ENCODE measurements around the gene MAP4K3. TPM values are rescaled to one million over a fixed set of nuclear protein-coding genes. Genes with fewer than 3 reads are reported as not detected.

MAP4K3 gene
- total and polyA plus RNA-seq, 2 of the 8 experiments (the other 6 are each of a cell fraction or from before 2014, with no cell fraction given): 11.4 to 63.0 TPM

DNA sequence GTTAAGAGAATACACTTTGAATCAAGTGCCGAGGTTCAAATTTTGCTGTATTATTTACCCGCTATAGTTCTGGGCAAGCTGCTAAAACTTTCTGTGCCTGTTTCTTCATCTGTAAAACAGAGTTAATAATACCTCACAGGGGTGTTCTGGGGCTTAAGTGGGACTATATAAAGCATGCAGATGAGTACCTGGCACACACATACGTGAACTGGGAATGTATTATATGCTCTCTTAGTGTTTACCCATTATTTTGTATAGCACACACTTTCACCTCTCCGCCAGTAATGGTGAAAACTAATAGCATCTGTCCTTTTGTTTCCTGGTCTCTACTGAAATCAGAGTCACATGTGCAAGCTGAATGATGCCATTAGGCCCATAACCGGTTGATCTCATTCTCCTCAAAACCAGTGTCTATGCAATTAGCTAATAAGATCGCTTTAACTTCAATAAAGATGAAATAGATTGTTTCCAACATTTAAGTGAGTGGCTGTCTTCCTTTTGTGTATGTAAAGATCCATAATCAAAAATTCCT, 189.5 kb downstream of the MAP4K3 start:
- H4K8ac ChIP-seq (ENCODE audit: extremely low read depth, insufficient read depth, low read length): no peak overlapping the region
- H4K20me1 ChIP-seq (replicated peaks in 1 of 2; ENCODE audit: control insufficient read depth in 1 of 2, insufficient read depth in 2 of 2, low read length in 2 of 2): no peaks in the 10 kb centered on the region
- H2AFZ ChIP-seq (ENCODE audit: low read length): no peak overlapping the region
- H3K4me2 ChIP-seq (ENCODE audit: insufficient read depth in 1 of 2, low read depth in 2 of 2, low read length in 2 of 2): no peak overlapping the region
- H2BK20ac ChIP-seq (ENCODE audit: low read length): no peak overlapping the region
- ChIA-PET POLR2A (ENCODE audit: partially characterized antibody) (no interaction called here), CTCF (ENCODE audit: partially characterized antibody) (no interaction called here)
- no peak overlapping the region for H3K4me3 ChIP-seq (ENCODE audit: extremely low read depth in 1 of 4, insufficient read depth in 2 of 4, low read depth in 3 of 4, low read length in 4 of 4)
- H3K4ac ChIP-seq (replicated peaks; ENCODE audit: insufficient read length, low read depth, low read length): no peak overlapping the region
- no peak overlapping the region for H2BK120ac ChIP-seq (replicated peaks; ENCODE audit: low read depth, low read length)
- H3K79me1 ChIP-seq (ENCODE audit: low read depth, low read length): no peaks in the 10 kb centered on the region
- no peak overlapping the region for H3K14ac ChIP-seq (ENCODE audit: insufficient read length)
- no peak overlapping the region for H4K5ac ChIP-seq (ENCODE audit: insufficient read length, low read depth, low read length)
- H2BK5ac ChIP-seq (ENCODE audit: low read depth, low read length): no peak overlapping the region
- H3K4me1 ChIP-seq (replicated peaks in 1 of 4; ENCODE audit: control insufficient read depth in 3 of 4, insufficient read depth in 4 of 4, low read length in 3 of 4): no peaks in the 10 kb centered on the region
- FAIRE-seq (no peak), DNase-seq (ENCODE audit: low read depth in 1 of 2, low spot score in 2 of 2) (no peak)
- no peak overlapping the region for H2BK15ac ChIP-seq (ENCODE audit: low read length)
- H4K91ac ChIP-seq (replicated peaks; ENCODE audit: insufficient read length, low read length): no peak overlapping the region
- H3K9ac ChIP-seq (replicated peaks in 1 of 4; ENCODE audit: extremely low read depth in 1 of 4, low read depth in 3 of 4, low read length in 3 of 4): no peak overlapping the region
- H3K27me3 ChIP-seq (replicated peaks in 1 of 4; ENCODE audit: control insufficient read depth in 3 of 4, extremely low read depth in 1 of 4, insufficient read depth in 3 of 4, low read length in 3 of 4): no peaks in the 10 kb centered on the region; a peak in 1 of 7 replicates
- no peak overlapping the region for H3K27ac ChIP-seq (ENCODE audit: low read depth, low read length)
- WGBS, 2 experiments (ENCODE audit: extremely low coverage in 1 of 2, insufficient coverage in 1 of 2, insufficient read length in 1 of 2, insufficient replicate concordance in 2 of 2, low coverage in 1 of 2, low lambda C conversion rate in 2 of 2, missing lambda C conversion rate in 1 of 2): 78% methylated on average over 6 of the region's 6 CpGs; no CpG with 5 or more reads in 1 of the 2 experiments
- no peak overlapping the region for H2AK5ac ChIP-seq (ENCODE audit: low read depth, low read length)
- no peaks in the 10 kb centered on the region for H3K79me2 ChIP-seq (ENCODE audit: control insufficient read depth in 1 of 2, insufficient read depth in 2 of 2, low read length in 2 of 2)
- no peak overlapping the region for H3K56ac ChIP-seq (replicated peaks; ENCODE audit: insufficient read length, low read depth, low read length)
- no peaks in the 10 kb centered on the region for H3K23me2 ChIP-seq (ENCODE audit: low read depth, low read length)
- H3K23ac ChIP-seq (ENCODE audit: insufficient read length): no peak overlapping the region
- H3K36me3 ChIP-seq (ENCODE audit: control insufficient read depth in 2 of 4, insufficient read depth in 4 of 4, low read length in 3 of 4): peaks cover 2 to 25% (median 19%) of the 10 kb centered on the region in 4 experiments; a peak in 7 of 8 replicates
- H3K9me3 ChIP-seq (ENCODE audit: insufficient read depth in 2 of 2, low read depth in 1 of 2, low read length in 1 of 2): peaks cover 9 to 19% of the 10 kb centered on the region in 2 experiments; a peak in 3 of 4 replicates
- H3K18ac ChIP-seq (ENCODE audit: extremely low read depth, low read length): no peak overlapping the region
- H2BK12ac ChIP-seq (ENCODE audit: low read depth, low read length): no peak overlapping the region
- TF ChIP-seq, protein P1, sequence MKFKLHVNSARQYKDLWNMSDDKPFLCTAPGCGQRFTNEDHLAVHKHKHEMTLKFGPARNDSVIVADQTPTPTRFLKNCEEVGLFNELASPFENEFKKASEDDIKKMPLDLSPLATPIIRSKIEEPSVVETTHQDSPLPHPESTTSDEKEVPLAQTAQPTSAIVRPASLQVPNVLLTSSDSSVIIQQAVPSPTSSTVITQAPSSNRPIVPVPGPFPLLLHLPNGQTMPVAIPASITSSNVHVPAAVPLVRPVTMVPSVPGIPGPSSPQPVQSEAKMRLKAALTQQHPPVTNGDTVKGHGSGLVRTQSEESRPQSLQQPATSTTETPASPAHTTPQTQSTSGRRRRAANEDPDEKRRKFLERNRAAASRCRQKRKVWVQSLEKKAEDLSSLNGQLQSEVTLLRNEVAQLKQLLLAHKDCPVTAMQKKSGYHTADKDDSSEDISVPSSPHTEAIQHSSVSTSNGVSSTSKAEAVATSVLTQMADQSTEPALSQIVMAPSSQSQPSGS (IDR thresholded peaks at IDR 0.05; ENCODE audit: low read length): no peak
- TF ChIP-seq TAF7 (optimal IDR thresholded peaks at IDR 0.05; ENCODE audit: borderline replicate concordance, low read depth, low read length): no peak
- no peak for TF ChIP-seq SP2 (IDR thresholded peaks at IDR 0.05; ENCODE audit: low read length)
- TF ChIP-seq TBP (IDR thresholded peaks at IDR 0.05; ENCODE audit: low read depth, low read length): no peak
- TF ChIP-seq POLR2AphosphoS5 (IDR thresholded peaks at IDR 0.05; ENCODE audit: low read depth, low read length): no peak
- no peak for TF ChIP-seq KDM4A (IDR thresholded peaks at IDR 0.05; ENCODE audit: low read depth, low read length, severe bottlenecking)
- no peak for TF ChIP-seq TAF1 (IDR thresholded peaks at IDR 0.05; ENCODE audit: low read depth, low read length)
- TF ChIP-seq EZH2 (IDR thresholded peaks at IDR 0.05; ENCODE audit: low read depth, low read length, severe bottlenecking): no peak
- no peak for TF ChIP-seq TCF12 (IDR thresholded peaks at IDR 0.05; ENCODE audit: low read depth, low read length)
- no peak for TF ChIP-seq RFX5 (IDR thresholded peaks at IDR 0.05; ENCODE audit: borderline replicate concordance, low read depth, low read length)
- TF ChIP-seq RNF2 (IDR thresholded peaks at IDR 0.05; ENCODE audit: borderline replicate concordance, low read depth, low read length, missing control alignments, poor library complexity, severe bottlenecking): no peak
- TF ChIP-seq POU5F1 (IDR thresholded peaks at IDR 0.05; ENCODE audit: low read depth, low read length): no peak
